ENCODE measurements around the gene PLK4. TPM values are rescaled to one million over a fixed set of nuclear protein-coding genes. Genes with fewer than 3 reads are reported as not detected.

PLK4 gene
- total RNA-seq, result 1 to 10 TPM in 1 of 2 donors, under 1 TPM in 1; 0.68 to 2.4 TPM
- long read RNA-seq, result 0 reads

GRCh38 chr4:127880763-127881562 lies at the start of gene PLK4:
Gene PLK4 (plus strand): TSS chr4:127880893. CDS start chr4:127881135, 242 bp downstream.
- intact Hi-C loops (cut with DNase I), result no loop called here
- DNase-seq (peak; percentile 96), ATAC-seq (peak; percentile 99)

DNA sequence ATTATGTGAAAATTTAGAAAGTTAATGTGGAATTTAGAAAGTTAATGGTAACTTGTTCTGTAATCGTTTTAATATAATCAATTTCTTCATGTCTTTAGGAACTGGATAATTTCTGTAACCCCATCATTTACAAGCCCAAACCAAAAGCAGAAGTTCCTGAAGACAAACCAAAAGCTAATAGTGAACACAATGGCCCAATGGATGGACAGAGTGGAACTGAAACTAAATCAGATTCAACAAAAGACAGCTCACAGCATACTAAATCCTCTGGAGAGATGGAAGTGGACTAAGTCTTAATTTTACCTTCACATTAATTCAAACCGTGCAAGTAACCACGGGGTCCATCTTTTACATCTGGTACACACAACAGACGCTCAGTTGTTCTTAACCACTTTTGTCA lies 48.1 kb upstream of the PLK4 start:
- intact Hi-C loops (cut with DNase I), result no loop called here
- ATAC-seq (no peak), DNase-seq (no peak)

GRCh38 chr4:127843704-127844600 lies 36.7 kb upstream of the PLK4 start:
- ATAC-seq (no peak), DNase-seq (no peak)
- intact Hi-C loops (cut with DNase I), result no loop called here

GRCh38 chr4:127844601-127845116 lies 36.0 kb upstream of the PLK4 start:
- ATAC-seq (no peak), DNase-seq (no peak)
- intact Hi-C loops (cut with DNase I), result no loop called here

GRCh38 chr4:127846061-127846460 lies 34.6 kb upstream of the PLK4 start:
- no peak for DNase-seq
- intact Hi-C loops (cut with DNase I), result no loop called here
- ATAC-seq, result no peak

GRCh38 chr4:127846765-127847164 lies 33.9 kb upstream of the PLK4 start:
- ATAC-seq (no peak), DNase-seq (no peak)
- intact Hi-C loops (cut with DNase I), result no loop called here

DNA sequence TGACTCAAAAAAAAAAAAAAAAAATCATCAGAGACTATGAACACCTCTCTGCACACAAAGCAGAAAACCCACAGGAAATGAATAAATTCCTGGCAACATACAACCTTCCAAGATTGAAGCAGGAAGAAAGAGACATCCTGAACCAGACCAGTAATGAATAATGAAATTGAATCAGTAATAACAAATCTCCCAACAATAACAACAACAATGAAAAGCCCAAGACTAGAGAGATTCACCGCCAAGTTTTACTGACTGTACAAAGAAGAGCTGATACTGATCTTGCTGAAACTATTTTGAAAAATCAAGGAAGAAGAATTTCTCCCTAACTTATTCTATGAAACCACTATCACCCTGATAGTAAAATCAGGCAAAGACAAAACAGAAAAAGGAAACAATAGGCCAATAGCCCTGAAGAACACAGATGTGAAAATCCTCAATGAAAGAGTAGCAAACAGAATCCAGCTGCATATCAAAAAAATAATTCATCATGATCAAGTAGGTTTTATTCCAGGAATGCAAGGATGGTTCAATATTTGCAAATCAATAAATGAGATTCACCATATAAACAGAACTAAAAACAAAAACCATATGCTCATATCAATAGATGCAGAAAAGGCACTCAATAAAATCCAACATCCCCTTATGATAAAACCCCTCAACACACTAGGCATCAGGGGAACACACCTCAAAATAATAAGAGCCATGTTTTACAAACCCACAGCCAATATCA lies 31.0 kb upstream of the PLK4 start:
- intact Hi-C loops (cut with DNase I), result no loop called here
- no peak for ATAC-seq
- no peak for DNase-seq

DNA sequence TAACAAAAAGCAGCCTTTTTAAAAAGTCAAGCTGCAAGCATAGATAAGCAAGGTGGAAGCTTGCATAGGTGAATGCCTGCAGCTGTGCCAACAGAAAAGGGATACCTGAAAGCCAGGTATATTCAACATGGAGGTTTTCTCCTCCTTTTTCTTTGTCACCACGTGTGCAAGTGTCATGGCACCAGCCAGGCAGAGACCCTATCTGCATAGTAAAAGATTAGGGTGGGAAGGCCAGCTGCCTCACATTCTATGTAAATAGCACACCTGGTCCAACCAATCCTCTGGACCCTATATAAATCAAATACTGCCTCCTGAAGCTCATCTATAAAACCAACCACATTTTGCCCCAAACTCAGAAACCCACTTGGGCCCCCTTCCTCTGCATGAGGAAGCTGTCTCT lies 28.0 kb upstream of the PLK4 start:
- DNase-seq, result no peak
- ATAC-seq, result no peak
- intact Hi-C loops (cut with DNase I), result no loop called here

GRCh38 chr4:127856196-127856812 lies 24.4 kb upstream of the PLK4 start:
- intact Hi-C loops (cut with DNase I), result no loop called here
- no peak for DNase-seq
- ATAC-seq, result no peak

DNA sequence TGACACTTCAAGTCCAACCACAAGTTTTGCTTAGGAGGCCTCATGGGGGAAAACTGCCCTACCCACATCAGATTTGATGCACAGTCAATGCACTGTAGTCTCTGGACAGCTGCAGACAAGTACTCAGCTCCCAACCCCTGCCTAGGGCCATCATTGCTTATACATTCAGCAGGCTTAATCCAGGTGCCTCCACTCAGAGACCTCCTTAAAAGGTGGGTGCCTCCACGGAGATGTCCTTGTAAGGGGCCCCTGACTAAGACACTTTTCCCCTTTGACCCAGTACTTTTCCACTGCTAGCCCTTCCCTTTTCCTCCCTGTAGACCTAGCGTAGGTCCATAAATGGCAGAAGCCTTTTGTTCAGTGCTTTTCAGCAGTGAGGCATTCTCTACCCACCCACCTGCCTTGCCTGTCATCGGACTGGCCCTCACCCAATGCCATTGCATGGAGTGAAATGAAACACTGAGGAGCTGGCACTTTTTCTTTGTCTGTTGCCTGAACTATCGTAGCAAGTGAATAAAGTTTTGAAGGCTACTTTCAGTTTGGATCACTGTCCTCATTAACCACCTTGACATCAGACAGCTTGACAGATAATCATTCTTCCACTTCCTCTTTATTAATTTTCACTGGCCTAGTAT lies 23.8 kb upstream of the PLK4 start:
- intact Hi-C loops (cut with DNase I), result no loop called here
- DNase-seq (no peak), ATAC-seq (no peak)

DNA sequence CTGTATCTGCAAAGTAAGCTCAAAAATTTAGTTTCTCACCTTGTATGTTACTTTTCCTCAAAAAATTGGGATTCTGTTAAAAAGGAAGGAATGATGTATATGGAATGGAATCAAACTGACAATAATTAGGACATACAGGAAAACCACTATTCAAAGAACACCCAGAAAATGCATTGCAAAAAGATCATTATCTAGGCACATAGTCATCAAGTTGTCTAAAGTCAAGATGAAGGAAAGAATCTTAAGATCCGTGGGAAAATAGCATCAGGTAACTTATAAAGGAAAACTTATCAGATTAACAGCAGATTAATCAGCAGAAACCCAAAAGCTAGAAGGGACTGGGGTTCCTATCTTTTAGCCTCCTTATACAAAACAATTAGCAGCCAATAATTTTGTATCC lies 23.1 kb upstream of the PLK4 start:
- intact Hi-C loops (cut with DNase I), result no loop called here
- ATAC-seq (no peak), DNase-seq (no peak)

DNA sequence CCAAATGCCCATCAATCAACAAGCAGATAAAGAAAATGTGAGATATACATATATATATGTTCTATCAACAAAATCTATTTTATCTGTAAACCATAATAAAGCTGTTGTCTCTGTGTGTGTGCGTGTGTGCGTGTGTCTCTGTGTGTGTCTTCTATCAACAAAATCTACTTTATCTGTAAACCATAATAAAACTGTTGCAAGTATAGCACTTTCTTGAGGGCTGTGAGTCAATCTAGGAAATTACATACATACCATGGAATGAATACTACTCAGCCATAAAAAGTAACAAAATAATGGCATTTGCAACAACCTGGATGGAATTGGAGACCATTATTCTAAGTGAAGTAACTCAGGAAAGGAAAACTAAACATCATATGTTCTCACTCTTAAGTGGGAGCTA lies 12.5 kb upstream of the PLK4 start:
- ATAC-seq (no peak), DNase-seq (no peak)
- intact Hi-C loops (cut with DNase I), result no loop called here

GRCh38 chr4:127870281-127870680 lies 10.4 kb upstream of the PLK4 start:
- no peak for ATAC-seq
- intact Hi-C loops (cut with DNase I), result no loop called here
- no peak for DNase-seq

- DNase-seq (peak; percentile 34), ATAC-seq (peak; percentile 67 to 98)
- intact Hi-C loops (cut with DNase I), result no loop called here
Measured at GRCh38 chr4:127870688-127871087, 10.0 kb upstream of the PLK4 start.

GRCh38 chr4:127875791-127876190 lies 4.9 kb upstream of the PLK4 start:
- ATAC-seq (no peak), DNase-seq (no peak)
- intact Hi-C loops (cut with DNase I), result no loop called here

- no peak for DNase-seq
- ATAC-seq, result no peak
- intact Hi-C loops (cut with DNase I), result no loop called here
Measured at GRCh38 chr4:127881563-127881864, 821 bp downstream of the PLK4 start.

DNA sequence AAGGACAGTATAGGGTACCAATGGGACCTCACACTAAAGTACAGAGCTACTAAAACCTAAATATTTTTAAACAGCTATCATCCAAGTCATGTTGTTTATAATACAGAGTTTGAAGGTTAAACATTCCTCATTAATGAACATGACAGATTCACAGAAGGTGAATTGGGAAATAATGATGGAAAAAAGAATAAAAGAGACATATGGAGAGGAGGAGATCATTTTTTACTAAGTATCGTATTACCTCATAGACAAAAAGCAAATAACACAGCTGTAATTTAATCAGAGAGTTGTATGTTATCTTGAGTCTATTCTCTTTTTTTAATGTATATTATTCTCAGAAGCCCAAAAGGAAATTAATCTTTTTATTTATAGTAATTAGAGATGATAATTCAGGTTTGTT lies 7.9 kb downstream of the PLK4 start:
- ATAC-seq, result no peak
- DNase-seq, result no peak
- intact Hi-C loops (cut with DNase I), result no loop called here

GRCh38 chr4:127889903-127890302 lies 9.2 kb downstream of the PLK4 start:
- intact Hi-C loops (cut with DNase I), result no loop called here
- DNase-seq (no peak), ATAC-seq (no peak)

- ATAC-seq, result no peak
- intact Hi-C loops (cut with DNase I), result no loop called here
Measured at GRCh38 chr4:127896069-127896468, 15.4 kb downstream of the PLK4 start.

More at GRCh38 chr4:127896069-127896468, 15.4 kb downstream of the PLK4 start:
- DNase-seq, result no peak
